ENCODE measurements around the gene P2RX2. TPM values are rescaled to one million over a fixed set of nuclear protein-coding genes. Genes with fewer than 3 reads are reported as not detected.

Gene P2RX2
- polyA plus RNA-seq, 12 donors, result 0.87 TPM; not detected in 11

DNA sequence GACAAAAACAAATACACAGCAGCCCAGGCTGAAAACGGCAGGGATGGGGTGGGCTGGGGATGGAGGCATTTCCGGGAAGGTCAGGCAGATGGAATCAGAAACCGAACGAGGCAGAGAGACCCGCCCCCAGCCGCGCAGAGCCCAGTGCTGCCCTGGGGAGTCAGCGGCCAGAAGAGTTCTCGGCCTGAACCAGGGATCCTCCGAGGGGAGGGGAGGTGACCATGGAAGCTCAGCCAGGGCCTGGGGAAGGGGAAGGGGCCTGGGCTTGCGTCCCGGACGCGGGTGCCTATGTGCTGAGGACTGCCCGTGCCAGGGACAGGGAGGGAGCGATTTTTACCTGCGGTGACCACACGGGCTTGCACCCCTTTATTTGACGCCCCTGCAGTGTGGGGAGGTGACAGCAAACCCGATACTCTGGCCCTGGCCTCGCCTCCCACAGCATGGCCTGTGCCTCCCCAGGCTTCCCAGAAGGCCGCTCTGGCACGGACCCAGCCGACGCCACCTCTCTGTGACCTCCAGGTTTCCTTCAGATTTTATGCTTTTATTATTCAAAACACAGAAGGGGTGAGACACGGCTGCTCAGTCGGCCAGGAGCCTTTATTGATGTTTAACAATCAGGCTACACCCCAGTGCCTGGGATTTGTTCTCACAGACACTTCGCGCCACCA, 15.9 kb upstream of the P2RX2 start:
- DNase-seq, result no peak

DNA sequence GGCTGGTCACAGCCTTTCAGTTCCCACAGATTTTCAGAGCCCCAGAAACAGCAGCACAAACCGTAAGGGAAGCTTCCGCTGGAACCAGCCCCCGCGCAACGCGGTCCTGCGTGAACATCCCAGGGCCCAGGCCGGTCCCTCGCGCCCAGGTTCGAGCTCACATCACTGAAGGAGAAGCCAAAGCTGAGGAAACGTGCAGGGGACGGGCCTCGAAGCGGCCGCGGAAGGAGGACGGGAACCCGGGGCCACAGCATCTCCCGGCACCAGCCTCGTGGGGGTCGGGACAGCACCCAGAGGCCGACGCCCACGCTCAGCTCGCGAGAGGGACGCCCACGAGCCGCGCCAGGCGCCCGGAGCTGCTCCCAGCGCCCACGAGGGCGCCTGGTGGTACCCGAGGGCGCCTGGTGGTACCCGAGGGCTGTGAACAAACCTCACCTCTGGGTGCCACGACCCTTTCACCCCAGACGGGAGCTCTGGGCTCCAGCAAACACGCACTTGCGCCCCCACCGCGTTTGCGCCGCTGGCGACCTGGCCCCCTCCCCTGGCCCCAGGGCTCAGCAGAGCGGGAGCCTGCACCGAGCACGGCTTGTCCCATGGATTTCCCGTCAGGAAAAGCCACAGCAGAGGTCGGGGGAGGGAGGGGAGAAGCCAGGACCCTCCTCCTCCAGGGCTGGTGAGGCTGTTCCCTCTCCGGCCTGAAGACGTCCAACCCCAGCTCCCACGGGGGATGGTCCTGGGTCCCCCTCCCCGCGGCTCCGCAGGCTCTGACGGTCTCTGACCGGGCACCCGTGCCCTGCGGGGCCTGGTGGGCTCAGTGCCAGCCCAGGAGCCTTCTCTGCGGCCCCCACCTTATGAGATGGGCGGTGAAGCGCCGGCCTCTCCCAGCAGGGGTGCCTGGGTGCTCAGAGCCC, 15.1 kb upstream of the P2RX2 start:
- DNase-seq, result no peak

DNA sequence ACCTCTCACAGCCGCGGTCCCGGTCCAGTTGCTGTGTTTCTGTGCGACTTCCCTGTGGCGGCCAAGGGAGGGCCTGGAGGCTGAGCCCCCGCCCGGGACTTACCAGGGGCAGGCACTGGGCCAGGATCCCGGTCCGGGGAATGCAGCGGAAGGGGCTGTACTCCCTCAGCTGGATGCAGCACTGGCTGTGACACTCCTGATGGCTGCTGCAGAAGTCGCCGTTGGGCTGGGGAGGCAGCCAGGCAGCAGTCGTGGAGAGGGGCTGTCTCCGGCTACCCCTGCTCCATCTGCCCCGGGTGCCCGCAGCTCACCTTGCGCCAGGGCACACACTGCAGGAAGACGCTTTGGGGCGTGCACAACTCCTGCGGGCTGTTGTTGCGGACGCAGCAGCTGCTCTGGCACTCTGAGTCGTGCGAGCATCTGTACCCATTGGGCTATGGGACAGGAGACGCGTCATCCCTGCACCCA, 14.4 kb upstream of the P2RX2 start:
- no peak for DNase-seq

DNA sequence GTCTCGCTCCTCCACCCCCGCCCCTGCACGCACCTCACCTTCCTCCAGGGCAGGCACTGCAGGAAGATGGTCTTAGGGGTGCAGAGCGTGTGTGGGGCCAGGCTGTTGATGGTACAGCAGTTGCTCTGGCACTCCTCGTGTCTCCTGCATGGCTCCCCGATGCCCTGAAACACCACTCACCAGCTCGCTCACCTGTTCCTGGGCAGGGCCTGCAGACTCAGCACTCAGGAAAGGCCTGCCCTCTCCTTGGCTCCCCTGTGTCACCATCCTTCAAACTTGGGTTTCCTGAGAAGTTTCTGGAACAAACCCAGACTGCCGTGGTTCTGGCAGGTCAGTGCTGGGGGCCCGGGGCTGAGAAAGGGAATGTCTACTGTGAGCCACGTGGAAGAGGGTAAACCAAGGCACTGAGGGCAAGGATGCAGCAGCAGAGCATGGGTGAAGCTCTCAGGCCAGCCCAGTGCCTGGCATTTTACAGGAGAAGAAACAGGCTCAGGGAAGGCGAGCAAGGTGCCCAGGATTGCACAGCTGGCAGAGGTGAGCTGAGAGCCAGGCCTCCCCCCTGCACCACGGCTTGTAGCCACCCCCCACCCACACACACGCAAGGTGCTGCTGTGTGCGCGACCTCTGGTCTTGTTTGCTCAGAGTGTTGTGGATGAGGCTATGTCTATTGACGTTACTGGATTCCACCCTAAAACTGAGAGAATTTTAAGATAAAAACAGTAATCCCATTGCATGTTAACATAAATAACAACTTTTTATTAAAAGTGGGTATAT, 13.7 kb upstream of the P2RX2 start:
- DNase-seq, result no peak

DNA sequence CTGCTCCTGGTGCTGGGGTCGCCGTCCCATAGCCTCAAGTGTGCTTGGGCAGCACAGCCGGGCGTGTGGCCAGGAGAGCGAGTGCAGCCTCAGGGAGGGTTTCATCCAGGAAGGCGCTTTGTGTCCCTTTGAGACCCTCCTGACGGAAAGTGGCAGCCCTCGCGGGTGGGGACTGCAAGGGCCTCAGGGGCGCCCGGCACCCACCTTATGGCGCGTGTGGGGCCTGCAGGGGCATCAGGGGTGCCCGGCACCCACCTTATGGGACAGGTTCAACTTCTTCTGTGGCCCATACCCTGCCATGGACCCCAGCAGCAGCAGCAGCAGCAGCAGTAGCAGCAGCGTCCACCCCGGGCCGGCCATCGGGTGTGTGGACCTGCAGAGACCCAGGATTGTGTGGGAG, 12.7 kb upstream of the P2RX2 start:
- no peak for DNase-seq

DNA sequence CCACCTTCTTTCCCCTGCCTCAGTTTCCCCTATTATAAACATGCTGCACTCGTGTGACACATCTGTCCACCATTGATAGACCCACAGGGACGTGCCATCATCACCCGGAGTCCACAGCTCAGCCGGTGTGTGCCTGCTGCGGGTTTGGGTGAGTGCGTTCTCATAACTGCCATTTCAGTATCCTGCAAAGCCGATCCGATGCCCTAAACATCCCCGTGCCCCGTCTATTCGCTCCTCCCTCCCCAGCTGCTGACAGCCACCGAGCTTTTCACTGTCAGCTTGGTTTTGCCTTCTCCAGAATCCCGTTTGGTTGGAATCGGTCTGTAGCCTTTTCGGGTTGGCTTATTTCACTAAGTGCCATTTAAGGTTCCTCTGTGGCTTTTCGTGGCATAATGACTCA, 12.1 kb upstream of the P2RX2 start:
- no peak for DNase-seq

DNA sequence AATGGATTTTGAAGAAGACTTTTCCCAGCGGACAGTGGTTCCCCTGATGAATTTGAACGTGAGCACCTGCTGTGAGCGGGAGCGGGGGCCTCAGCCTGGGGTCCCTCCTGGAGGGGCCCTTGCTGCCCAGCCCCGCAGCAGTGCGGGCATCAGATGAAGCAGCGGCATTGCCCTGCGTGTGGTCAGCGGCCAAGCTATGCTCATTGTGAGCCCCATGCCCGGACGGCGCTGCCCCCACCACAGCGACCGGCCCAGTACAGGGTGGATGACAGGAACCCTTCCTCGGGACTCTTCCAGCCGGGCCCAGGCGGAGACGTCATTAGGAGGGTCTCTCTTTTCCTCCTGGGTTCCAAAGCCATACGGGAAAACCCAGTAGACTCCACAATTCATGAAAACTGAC, 11.6 kb upstream of the P2RX2 start:
- DNase-seq, result no peak

DNA sequence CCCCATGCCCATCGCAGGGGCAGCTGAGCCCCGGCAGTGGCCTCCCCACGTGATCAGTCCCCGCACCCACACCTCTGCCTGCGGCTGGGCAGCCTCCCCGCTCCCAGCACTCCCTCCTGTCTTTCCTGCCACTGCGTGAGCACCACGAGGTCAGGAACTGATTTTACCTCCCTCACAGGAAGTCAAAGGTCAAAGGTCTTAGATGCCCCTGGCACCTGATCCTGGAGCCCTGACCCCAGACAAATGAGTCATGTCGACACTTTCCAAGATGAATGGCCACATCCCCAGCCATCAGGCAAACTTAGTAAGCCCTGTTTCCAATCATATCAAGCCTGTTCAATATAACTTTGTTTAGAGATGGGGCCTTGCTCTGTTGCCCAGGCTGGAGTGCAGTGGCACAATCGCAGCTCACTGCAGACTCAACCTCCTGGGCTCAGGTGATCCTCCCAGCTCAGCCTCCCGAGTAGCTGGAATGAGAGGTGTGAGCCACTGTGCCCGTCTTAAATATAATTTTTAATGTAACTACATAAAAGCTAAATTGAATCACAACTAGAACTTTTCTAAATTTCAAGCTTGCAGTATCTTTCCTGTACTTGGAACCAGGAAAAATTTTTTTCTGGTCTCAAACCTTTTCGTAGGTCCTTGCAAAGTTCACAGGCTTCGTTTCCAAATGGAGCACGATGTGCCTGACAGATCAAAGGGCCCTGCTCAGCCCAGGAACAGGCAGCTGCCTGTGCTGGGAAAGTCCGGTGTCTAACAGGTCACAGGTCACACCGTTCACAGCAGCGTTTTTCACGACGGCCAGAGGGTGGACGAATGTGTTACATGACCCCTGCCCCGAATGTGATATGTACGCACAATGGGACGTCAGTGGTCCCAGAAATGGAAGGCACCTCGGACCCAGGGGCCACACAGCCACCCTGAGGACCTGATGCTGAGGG, 10.1 kb upstream of the P2RX2 start:
- no peak for DNase-seq

DNA sequence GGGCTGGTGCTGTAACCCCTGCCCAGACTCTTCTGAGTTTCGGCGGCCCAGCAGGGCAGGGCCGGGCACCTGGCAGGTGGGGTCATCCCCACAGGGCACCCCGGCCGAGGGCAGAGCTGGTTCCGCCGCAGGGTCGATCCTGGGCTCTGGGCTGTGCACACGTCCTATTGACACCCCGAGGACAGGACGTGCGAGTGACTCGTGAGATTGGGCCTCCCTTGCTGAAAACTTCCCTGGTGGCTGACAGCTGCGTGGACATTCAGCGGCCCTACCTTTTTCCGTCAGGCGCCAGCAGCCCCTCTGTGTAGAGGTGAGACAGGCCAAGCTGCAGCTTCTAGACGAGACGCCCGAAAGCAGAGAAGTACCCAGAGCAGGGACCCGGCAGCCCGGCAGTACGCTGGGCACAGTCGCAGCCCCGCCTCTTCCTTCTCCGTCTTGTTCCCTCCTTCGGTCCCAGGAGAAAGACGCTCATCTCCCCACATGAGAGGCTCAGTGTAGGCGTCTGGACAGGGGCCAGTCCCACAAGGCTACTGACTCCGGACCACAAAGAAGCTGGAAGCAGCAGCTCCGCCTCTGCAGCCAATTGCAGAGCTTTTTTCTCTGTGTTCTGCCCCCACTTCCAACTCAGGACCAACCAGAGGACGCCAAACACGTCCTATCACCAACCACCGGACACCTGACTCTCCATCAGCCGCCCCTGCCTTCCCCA, 8.4 kb upstream of the P2RX2 start, which contains the start of gene LRCOL1:
Gene LRCOL1, minus strand, starts transcription at position 532 of the 709 bp plus-strand sequence. CDS start 4,331 bp downstream, outside the sequence.
- no peak for DNase-seq

DNA sequence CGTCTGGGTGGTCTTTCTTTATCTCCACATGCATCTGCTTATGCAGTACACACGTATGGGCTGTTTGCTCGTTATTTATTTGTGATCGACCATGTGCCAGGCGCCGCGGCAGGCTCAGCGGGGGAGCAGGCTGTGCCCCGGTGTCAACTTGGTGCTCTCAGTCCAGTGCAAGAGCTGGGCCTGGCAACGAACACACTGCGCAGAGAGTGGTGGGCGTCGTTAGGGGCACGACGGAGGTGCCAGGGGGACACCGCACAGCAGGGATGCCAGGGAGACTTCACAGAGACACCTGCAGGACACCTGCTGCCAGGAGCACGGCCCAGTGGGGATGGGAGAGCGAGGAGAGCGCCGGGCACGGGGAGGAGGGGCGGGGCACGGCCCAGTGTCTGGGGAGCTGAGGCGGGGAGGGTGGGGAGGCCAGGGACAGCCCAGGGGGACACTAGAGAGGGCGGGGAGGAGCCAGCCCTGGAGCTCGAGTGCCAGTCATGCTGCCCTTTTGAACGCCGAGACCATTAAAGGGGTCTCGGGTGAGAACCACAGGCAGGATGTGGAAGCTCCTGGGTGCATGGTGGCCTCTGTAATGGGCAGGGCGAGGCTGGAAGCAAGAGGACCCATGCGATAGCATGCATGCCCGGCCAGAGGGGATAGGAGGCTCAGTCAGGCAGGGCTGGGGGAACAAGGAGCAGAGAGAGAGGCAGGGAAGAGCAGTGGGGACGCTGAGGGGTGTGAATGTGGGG, 7.5 kb upstream of the P2RX2 start:
- no peak for DNase-seq

DNA sequence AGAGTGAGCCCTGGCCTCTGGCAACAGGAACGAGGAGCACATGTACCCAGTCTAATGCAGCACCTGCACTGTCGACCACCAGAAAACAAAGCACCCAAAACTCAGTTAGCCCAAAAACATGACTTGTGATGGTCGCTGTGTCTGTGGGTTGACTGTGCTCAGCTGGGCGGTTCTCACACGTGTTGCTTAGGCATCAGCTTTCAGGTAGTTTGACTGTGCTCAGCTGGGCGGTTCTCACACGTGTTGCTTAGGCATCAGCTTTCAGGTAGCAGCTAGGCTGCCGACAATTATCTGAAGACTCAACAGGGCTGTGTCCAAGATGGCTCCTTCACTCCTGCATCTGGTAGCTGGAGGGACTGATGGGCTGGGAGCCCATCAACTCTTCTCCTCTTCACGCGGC, 7.0 kb upstream of the P2RX2 start:
- no peak for DNase-seq

DNA sequence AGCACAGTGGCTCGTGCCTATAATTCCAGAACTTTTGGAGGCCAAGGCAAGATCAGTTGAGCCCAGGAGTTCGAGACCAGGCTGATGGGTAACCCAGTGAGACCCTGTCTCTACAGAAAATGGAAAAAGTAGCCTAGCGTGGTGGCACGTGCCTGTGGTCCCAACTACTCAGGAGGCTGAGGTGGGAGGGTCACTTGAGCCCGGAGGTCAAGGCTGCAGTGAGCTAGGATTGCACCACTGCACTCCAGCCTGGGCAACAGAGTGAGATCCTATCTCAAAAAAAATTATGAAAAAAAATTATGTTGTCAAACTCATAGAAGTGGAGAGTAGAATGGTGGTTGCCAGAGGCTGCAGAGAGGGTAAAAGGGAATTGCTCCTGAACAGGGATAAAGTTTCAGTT, 4.5 kb upstream of the P2RX2 start:
- no peak for DNase-seq

DNA sequence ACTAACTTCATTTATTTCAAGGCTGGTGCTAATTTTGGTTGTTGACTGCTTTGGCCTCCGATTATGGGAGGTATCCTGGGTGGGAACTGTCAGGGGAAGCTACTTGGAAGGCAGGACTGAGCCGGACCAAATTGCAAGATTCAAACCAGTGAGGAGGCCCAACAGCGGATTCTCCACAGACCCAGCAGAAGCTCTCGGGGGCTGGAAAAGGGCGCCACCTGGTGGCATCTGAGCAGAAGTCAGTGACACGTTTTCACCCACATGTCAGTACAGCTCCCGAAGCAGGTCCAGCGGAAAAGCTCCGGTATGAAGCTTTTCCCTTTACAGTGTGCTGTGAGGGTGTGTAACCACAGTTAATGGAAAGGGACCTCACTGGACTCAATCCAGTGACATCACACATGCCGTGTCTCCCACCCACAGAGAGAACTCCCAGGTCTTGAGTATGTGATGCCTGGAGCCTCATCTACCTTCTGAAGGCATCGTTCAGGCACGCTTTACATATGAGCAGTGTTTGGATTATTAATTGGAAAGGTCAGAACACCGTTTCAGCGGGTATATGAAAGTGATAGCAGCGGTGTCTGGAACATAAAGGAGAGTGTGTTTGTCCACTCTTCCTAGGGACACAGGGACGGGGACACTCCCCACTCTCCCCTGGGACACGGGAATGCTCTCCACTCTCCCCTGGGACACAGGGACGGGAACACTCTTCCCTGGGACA, 3.6 kb upstream of the P2RX2 start:
- DNase-seq, result peak; percentile 89

DNA sequence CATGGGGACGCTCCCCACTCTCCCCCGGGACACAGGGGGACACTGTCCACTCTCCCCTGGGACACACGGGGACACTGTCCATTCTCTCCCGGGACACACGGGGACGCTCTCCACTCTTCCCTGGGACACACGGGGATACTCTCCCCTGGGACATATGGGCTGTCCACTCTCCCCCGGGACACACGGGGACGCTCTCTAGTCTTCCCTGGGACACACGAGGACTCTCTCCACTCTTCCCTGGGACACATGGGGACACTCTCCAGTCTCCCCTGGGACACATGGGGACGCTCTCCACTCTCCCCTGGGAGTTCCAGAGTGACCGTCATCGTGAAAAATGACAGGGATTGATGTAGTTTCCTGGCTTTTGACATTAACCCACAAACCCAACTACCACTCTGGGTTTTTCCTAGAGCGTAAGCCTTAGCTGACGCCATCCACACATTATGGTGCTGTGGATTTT, 3.0 kb upstream of the P2RX2 start:
- DNase-seq, result no peak

DNA sequence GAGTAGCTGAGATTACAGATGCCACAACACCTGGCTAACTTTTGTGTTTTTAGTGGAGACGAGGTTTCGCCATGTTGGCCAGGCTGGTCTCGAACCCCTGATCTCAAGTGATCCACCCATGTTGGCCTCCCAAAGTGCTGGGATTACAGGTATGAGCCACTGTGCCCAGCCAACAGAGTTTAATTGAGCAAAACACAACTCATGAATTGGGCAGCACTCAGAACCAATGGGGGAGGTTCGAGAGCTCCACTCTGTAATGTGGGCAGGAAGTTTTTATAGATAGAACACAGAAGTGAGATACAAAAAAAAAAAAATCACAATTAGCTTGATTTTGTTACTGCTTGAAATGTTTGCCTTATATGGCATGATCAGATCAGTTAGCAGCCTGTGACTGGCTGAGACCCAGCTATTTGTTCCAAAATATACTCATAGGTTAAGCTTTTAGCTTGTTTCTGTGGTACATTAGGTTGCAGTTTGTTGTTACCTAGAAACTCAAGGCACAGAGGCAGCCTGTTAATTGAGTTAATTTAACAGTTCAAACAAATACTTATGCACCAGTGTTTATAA, 1.4 kb upstream of the P2RX2 start:
- no peak for DNase-seq

DNA sequence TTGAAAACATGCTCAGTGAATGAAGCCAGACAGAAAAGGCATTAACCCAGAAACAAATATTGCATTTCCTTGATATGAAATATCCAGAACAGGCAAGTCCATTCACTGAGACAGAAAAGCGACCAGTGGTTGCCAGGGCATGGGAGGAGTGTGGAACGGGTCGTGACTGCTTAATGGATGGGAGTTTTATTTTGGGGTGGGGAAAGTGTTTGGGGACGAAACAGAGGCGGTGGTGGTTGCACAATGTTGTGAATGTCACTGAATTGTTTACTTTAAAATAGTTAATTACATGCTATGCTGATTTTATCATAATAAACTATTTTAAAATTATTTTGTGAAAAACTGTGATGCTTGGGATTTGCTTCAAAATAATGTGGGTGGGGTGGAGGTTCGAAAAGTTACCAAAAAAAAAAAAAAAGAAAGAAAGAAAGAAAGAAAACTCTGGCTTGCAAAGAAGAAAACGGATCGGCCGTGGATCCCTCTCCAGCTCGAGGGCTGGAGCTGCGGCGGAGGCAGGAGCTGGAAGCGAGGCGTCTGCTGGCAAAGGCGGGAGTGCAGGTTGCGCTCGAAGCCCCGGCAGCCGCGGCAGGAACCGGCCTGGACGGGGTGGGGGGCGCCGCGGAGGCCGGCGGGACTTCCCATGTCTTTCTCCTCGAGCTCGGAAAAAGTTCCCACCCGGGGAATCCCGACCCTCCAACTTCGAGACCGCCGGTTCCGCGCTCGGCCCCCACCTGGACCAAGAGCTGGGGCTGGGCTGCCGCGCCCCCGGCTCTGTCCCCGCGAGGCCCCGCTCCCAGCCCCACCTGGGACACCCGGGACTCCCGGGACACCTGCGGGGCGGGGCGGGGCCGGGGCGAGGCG, 524 bp upstream of the P2RX2 start:
- DNase-seq, result no peak

DNA sequence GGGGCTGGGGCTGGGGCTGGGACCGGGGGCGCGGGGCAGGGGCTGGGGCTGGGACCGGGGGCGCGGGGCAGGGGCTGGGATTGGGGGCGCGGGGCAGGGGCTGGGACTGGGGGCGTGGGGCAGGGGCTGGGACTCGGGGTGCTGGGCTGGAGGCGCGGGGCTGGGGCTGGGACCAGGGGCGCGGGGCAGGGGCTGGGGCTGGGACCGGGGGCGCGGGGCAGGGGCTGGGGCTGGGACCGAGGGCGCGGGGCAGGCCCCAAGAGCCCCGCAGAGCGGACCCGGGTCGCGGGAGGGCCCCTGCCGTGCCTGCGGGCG, 452 bp downstream of the P2RX2 start:
- DNase-seq, result no peak
